CMK (cell line): ENCODE measurements around the gene JAK1.
A peak's percentile ranks its signal among the peaks of the same experiment; 100 is the strongest.

ENCODE experiments used
- DNase-seq: peaks from one replicate; pipeline ENCODE4 v3.0.0-alpha.2; 2010; ENCODE audit warnings: low read depth

Gene JAK1

DNA sequence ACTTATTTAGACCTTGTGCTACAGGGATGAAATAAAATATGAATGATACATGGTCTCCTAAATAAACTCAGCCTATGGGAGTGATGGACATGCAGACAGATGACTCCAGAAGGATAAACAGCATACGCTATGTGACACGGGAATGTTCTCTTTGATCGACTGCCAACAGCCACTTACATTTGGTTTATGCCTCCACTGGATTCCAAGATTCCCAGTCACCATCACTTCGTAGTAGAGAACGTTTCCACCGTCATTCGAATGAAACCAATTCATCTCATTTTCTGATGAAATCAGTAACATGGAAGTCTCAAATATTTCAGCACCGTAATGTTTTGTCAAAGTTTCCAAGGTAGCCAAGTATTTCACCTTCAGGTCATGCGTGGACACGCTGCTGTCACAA lies 99.7 kb downstream of the JAK1 start:
- DNase-seq, result no peak

DNA sequence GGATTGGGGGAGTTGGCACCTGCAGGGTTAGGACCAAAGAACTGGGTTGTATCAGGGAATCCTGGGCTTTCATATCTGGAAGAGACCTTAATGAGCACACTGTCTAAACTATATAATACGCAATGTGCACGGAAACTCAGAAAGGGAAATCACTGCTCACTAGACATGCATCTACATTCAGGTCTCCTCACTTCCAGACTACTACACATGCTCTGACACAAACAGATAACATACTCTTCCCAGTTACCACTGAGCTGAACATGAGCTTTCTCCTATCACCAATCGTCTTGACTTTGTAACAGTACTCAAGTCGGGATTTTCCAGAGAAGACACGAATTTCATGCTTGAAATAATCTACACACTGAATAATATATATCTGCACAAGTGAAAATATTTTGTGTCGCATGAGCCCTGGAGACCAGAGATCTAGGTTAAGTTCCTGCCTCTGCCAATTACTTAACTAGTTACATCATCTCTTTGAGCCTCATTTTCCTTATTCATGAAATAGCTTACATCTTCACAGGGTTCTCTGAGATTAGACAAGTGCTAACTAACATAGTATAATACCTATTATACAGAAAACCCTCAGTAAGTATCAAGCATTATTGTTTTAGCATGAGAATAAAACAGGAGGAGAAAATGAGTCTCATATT lies 101.1 kb downstream of the JAK1 start:
- no peak for DNase-seq

DNA sequence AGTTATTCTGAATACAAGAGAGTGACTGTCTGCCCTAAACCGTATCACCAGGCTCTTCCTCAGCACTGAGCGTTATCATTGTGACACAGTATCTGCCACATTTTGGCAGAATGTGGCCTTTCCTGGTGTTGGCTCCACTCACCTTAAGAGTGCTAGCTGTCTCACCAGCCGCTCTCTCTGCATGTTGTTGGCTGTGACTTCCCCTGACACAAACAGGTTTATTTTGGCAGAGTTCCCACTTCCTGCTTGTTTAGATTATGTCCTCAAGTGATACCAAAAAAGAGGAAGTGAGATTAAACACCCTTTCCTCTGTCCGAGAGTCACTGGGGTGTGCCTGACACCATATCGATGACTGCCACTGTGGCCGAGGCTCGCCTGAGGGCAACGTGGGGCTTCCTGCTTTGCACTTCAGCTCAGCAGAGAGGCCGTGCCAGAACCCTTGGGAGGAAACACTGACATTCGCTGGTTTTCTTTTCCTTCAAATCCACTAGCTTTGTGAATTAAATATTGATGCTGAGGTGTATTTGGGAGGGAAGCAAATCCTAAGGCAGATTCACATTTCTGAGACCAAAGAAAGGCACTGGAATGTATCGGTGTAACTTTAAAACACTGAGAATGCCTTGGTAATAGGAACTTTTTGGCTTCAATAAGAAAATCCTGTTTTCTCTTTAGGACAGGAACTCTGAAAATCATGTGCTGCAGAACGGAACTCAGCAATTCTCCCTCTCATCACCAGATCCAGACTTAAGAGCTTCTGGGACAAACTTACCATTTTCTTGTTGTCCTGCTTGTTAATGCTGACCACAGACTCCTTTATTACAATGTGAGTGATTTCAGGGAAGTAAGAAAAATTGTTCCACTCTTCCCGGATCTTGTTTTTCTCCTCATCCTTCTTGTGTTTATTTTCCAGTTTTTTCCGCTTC lies 102.1 kb downstream of the JAK1 start:
- peak; percentile 100 for DNase-seq

DNA sequence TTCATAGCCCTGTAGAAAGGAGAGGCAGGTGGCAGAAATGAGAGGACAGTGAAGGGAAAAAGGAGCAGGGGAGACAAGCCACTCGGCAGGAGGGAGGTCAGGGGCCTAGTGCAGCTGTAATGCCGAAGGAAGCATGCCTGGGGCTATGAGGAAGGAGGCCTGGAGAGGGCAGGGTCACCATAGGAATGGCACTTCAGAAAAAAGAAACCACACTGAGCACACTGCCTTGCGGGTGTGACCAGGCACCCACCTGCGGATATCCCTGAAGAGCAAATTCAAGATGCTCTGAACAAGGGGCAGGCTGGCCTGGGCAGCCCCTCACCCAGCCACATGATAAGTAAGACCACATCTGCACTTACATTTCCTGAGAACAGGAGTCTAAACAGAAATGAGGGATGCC lies 104.7 kb downstream of the JAK1 start:
- no peak for DNase-seq

DNA sequence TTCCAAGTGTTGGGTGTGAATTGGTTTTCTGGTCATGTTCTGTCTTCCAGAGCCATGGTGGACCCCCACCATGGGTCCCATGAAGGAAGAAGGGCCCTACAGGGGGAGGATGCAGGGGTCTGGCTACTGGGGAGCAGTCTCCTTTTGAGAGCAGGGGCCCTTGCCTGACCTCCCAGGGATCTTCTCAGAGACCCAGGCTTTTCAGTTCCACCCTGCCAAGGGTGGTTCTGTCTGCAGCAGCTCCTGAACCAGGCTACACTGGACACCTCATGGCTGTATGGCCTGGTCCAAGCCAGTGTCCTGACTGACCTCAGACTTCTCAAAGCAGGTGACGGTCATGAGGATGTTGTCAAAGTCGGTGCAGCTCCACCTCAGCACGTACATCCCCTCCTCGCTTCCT lies 109.0 kb downstream of the JAK1 start:
- DNase-seq, result no peak

DNA sequence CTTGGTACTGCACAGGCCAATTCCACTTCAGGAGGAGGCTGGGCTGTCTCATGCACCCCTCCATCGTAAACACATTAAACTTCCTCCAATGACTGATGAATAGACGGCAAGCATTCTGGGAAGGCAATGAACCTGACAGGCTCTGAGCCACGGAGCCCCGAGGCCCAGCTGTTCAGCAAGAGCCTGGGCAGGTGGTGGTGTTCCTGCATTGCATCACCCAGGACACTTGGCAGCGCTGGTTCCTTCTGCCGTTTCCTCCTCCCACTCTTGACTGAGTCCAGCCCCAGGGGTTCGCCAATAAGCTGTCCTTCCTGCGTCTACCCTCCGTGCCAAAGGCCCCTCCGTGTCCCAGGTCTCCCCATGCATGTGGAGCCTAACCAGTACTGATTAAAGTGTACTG lies 109.8 kb downstream of the JAK1 start:
- DNase-seq, result no peak

DNA sequence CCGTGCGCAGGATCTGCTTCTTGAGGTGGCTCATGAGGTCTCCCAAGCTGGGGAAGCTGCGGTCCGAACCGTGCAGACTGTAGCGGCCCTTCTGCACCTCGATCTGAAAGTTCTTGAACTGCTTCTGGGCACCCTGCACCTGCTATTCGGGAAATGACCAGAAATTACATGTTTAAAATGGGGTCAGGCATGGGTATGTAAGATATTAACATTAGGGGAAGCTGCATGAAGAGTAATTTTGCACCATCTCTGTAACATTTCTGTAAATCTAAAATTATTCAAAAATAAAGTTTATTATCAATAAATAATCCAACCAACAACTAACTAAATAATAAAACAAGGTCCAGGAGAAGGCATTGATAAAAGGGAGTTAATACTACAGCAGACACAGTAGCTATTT lies 110.8 kb downstream of the JAK1 start:
- no peak for DNase-seq

DNA sequence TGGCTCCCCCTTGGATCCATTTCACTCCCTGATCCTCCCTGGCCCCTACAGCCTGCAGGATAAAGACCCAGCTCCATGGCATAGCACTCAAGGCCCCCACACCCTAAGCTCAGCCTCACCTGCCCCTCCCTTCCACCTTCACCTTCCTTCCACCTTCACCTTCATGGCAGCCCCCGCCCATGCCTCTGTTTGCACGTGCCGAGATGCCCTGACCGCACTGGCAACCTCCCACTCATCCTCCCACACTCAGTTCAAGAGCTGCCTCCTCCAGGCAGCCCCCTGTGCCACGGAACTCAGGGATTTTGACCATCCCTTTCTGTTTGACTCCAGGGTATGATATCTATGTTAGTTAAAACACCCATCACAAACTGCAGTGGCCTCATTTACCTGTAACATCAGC lies 111.7 kb downstream of the JAK1 start:
- no peak for DNase-seq

DNA sequence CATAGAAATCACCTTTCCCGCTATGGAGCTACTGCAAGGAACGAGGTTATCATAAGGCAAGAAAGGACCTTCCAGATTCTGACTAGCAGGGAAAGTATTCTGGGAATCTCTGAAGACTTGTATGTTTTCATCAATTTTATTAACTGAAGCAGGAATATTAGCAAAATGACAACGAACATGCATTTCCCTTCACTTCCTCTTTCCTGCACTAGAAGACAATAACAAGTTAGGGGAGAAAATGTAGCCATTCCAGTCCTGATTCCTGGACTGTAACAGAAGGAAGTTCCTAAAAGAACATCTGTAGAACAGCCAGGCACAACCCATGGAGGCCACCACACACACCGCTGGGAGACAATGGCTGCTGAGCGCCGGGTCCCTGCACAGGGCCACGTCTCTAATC lies 114.7 kb downstream of the JAK1 start:
- no peak for DNase-seq

DNA sequence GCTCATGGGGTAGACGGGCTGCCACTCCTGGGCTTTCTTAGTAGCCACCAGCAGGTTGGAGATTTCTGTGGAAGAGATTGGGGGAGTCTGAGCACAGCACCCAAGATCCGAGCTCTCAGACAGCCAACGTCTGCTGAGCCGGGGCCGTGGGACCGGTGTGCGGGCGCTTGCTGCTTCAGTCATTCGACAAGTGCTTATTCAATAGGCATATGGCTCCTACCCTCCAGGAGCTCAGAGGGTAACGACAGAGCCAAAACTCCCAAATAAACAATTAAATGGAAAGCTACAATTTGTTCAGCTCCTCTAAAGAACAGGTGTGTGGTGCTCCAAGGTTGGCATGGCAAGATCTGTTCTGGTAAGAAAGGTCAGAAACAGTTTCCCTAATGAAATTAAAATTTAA lies 115.5 kb downstream of the JAK1 start:
- DNase-seq, result no peak

DNA sequence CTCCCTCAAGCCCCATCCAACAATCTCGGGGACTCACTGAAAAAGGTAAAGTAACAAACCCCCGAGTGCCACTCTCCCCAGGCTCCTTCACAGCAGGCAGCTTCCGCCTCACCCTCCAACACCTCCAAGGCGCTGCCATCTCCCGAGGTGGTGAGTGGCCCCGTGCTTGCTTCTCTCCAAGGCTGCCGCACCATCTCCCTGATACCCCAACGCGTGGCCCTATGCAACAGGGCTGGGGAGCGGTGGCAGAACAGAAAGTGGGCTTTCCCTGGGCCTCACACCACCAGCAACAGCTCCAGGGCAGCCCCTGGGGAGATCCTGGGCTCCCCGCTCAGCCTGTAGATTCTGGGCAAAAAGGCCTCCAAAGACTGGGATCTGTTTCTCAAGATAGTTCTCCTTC lies 116.4 kb downstream of the JAK1 start:
- DNase-seq, result no peak

DNA sequence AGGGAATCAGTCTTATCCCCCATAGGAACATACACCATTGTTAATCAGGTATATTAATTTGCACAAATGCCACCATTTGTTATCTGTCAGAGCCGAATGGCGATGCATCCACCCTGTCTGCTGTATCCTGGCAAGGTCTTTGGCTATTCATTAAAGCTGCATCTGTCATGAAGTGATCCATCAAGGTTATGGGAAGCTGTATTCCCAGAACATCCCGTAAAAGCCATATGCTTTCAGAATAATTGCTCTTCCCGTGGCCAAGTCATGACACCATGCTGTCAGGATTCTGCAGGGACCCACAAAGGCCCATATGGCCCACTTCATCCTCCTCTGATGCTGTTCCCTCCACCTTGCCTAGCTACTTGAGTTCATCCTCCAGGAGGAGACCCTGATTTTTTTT lies 117.5 kb downstream of the JAK1 start:
- no peak for DNase-seq

DNA sequence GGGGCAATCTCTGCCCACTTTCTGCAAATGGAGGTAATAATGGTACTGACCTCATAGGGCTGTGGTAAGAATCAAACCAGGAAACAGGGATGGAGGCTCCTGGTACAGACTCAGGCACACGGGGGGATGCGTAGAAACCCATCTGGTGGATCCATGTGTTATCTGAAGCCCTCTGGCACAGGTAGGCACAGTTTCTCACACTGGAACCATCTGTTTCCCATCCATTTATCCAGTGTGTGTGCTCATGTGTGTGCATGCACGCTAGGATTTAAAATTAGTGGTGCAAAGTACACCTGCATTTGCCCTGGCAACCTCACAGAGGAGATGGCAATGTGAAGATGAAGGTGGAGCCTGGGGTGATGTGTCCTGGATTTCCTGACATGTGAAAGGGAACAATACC lies 118.2 kb downstream of the JAK1 start:
- DNase-seq, result no peak

DNA sequence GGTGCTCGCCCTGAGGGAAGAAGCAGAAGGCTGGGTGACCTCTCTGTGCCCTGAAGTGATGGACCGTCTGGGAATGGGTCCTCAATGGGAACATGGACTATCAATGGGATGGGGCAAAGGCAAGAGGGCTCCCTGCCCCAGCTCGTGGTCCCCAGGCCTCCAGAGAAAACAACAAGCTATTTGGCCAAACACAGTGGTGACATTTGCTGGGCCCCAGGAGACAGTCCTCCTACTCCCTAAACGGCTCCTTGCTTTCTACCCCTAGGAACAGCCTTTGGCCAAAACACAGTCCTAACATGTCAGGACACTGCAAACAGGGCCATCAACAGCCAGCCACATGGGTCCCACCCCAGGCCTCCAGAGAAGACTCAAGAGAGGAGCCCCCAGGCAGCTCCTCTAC lies 118.7 kb downstream of the JAK1 start:
- no peak for DNase-seq

DNA sequence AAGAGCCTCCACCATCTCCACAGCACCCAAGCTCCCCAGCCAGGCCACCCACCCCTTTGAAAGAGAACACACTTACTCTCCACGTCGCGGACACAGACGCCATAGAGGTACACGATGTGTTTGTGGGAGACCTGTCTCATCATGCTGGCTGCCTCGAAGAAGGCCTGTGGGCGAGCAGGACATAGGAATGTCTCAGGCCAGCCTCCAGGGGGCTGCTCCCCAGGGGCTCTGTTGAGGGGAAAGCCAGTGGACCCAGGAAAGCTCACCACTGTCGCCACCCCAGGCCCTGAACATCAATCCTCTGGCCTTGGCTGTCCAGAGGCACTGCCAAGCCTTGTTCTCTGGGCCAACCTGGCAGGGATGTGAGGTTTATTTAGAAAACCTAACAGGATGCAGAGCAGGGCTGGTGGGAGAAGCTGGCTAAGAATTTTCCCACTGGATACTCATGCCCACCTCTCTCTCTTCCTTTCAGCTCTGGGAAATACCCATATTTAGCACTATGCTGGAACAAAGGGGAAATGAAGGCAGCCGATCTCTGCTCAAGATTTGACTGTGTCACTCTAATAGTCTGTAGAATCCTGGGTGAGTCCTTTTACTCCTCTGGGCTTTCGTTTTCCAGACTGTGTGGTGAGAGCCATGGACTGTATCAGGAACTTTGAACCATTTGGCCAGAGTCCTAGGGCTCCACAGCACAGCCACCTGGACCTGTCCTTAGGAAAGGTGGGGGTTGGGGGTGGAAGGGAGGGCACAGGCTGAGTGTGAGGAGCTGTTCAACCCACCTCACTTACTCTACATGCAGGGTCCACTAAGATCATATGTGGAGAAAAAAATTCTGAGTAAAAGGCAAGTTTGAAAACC lies 119.5 kb downstream of the JAK1 start:
- no peak for DNase-seq

DNA sequence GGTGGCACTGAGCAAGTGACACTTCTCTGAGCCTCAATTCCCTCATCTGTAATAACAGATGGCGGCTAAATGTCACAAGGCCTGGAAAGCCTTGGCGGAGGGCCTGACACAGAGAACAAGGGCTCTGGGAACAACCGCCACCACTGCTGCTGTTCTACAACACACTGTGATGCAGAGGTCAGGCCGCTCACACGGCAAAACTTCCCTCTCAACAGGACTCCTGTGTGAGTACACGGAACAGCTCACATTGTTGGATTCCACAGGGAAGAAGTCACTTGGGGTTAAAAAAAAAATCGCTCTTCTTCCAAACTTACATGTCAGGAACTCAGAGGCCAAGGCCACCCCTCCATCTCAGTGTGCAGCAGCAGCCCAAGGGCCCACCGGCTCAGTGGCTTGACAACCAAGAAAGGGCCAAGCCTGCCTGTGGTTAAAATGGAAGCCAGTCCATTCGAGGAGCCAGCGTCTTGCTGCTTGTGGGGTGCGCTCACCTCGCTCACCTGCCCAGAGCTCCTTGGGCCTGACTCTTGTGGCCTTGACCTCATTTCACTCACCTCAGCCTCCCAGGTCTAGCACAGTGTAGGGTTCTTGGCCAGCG lies 120.4 kb downstream of the JAK1 start:
- DNase-seq, result no peak

DNA sequence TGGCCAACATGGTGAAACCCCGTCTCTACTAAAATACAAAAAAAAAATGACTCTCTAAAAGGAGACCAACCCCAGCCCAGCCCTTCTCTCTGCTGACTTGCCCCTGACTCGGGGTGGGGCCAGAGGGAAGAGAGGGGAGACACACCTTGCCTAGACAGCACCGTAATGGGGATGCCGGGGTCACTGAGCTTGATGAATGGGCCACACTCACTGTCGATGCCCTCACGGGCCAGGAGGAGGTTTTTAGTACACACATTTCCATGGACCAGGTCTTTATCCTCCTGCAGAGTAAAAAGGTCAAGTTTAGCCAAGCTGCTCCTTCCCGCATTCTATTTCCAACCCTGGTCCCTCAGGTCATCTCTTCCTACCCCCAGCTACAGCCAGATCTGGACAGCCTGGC lies 121.7 kb downstream of the JAK1 start:
- DNase-seq, result no peak

DNA sequence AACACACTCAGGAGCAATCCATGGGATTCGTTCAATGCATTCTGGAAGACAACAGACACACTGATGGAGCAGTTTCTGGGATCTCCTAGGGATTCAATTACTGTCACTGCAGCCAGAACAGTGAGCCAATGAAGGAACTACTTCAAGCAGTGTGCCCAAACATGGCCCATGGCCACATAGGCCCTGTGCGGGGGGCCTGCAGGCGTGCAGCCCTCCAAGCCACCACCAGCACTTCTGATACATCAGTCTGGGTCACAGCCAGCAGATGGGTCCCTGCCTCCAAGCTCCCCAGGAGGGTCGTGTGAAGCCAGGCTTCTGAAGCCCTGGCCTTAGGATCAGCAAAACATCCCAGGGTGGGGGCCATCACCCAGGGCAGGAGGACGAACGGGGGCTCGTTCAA lies 122.2 kb downstream of the JAK1 start:
- DNase-seq, result no peak

DNA sequence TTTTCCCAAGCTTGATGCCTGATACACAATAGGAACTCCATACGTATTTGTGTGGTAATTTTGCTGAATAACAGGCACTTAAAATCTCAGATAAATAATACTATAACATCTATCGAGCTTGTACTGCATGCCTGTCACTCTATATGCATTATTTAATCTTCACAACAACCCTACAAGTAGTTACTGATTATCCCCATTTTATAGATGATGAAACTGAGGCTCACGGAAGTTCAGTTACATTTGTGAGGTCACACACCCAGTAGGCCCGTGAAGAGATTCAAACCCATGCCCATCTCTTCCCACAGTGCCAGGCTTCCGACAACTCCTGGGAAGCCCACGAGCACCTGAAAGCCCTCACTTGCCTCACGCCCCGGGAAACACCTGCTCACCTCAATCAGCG lies 122.7 kb downstream of the JAK1 start:
- DNase-seq, result no peak

DNA sequence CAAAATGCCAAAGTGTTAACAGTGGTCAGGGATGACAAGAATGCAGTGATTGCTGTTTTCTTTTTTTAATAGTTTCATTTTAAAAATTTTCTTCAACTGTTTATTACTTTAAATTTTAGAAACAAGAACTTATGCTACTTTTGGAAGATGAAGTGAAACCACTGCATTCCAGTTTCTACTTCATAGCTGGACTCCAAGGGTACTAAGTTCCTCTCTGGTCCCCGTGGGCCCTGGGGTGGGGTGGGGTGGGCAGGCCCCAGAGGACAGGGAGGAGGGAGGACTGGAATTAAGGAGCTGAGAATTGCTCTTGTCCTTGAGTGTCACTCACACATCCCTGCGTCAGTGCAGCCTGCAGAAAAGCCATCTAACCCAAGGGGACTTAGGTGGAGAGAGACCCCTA lies 124.1 kb downstream of the JAK1 start:
- DNase-seq, result no peak

DNA sequence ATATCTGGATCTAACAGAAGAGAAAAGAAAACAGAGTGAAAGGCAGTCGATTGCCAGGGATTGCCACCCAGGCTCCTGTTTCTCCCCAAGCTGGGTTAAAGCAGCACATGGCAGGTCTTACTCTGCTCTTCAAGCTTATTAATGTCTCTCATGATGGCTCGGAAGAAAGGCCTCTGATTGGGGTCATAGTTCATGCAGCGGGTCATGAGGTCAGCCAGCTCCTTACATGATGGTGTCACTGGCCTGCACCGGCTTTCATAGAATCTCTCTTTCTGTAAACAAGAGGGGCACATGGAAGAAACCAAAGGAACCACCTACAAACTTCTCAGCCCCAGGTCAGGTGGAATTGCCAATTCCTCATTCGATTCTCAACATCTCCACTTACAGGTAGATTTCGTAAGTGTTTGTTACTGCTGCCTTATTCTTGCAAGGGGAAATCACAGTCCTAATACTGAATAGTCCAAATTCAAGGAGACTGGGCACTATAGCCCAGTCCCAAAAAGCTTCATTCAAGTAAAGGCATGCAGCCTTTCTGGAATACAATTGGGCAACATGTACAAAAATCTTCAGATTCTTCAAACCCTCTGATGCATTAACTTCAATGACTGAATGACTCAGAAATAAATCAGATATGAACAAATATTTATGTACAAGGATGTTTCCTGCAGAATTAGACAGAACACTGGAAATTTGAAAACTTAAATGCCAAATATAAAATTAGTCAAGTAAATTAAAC lies 124.9 kb downstream of the JAK1 start:
- no peak for DNase-seq
